Stimulated activated CD4-positive, alpha-beta T cell treated with anti-CD3 and anti-CD28 coated beads, Interleukin-15, amount 100 ng/mL, for 24 hours (primary cell): ENCODE measurements around the gene CFDP1.

Source experiments
- DNase-seq: peaks from one replicate; pipeline ENCODE4 v3.0.0-alpha.2; 2020

The CFDP1 gene

DNA sequence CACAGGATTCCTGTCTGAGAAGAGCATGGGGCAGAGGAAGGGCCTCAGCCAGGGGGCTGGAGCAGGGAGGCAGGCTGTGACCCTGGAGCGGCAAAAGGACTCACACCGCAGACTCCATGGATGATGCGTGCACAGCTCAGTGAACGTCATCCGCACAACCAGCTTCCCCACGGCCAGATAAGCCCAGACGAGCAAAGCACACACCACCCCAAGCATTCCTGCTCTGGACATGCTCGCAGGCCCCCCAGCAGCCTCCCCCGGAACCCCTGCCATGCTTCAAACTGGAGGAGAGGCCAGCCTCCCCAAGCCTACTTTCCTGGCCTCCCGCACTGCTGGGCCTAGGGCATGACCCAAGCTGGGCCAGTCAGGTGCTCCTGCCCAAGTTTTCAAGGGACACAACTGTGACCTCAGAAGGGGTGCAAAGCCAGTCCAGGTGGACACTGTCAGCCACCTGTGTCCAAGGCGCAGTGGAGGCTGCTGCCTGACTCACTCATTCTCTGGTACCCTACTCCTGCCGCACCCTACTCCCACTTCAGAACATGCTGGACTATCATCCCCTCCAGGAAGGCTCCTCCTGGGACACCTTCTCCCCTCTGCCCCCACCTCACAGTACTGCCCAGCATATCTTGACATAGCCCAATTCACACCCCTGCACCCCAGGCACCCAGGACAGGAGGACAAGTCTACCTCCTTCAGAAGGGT, 186.6 kb downstream of the CFDP1 start:
- DNase-seq = no peak

DNA sequence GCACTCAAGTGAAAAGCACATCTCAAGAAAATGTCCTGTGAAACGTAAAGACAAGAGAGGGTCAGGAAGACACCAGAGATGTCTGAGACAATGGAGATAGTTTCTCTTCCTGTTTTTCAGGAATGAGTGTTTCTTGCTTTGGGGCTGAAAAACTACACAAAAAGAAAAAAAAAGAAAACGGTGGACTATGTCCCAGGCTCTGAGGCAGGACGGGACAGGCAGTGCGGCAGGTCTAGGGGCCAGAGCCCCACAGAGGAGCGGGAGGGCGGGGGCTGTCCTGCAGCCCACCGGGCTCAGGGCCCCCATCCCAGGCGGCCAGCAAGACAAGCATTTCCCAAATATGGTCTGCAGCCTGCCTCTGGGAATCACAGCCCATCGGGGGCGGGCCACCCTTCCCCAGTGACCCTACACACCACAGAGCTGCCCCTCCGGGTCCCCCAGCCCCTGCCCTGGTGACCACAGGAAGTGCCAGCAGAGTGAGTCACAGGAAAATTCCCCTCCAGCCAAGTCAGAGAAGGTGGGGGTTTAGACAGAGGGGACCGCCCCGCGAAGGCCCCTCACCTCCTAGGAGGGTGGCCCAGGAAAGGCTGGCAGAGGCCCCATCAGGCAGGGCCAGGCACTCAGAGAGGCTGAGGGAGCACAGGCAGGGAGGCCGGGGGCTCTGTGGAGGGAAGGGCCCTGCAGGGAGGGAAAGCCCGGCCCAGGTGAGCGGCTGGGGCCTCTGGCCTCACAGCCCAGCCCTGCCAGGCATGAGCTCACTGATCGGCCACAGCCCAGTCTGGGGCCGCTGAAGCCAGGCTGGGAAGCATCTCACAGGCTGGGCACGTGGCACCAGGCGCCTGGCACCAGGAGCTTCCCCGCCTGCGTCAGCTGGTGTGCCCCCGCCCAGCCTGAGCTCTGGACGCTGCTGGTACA, 188.2 kb downstream of the CFDP1 start:
- DNase-seq = no peak

DNA sequence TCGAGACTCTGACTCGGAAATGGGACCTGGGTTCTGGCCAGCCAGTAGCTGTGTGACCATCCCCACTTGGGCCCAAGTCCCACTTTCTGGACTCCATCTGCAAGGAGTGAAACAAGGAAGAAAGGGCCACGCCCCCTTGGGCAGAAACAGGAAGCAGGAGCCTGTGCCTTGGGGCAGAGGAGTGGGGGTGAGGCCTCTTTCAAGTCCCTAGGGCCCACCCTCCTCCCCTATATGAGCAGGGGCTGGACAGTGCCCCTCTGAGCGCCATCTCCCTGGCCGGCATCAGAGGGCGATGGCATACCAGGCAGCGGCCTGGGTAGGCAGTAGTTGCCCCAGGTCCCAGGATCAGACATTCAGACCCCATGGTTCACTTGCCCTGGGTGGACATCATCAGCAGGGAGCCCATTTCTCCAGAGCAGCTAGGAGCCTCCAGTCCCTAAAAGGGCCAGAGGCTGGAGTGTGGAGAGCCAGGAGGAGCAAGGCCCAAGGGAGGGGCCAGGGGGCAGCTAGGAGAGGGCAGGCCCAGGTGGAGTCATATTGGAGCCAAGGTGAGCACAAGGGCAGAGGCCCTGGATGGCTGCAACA, 189.0 kb downstream of the CFDP1 start:
- no peak for DNase-seq
